ENCODE results near the gene DEDD2. TPM values are rescaled to one million over a fixed set of nuclear protein-coding genes. Genes with fewer than 3 reads are reported as not detected.

DEDD2 gene
- total RNA-seq, 1 donor from 2014 or later, result 27.1 TPM

DNA sequence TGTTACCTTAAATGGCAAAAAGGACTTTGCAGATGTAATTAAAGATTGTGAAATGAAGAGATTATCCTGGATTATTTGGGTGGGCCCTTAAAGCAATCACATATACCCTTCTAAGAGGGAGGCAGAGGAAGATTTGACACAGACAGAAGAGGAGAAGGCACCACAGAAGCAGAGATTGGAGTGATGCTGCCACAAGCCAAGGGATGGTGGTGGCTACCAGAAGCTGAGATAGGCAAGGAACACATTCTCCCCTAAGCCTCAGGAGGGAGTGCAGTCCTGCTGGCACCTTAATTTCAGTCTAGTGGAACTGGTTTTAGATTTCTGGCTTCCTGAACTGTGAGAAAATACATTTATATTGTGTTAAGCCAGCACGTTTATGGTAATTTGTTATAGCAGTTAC lies 24.2 kb downstream of the DEDD2 start:
- no peaks in the 10 kb centered on the region for H3K9me3 Mint-ChIP-seq (ENCODE audit: unreplicated experiment)
- no peak overlapping the region for H3K27ac Mint-ChIP-seq (ENCODE audit: unreplicated experiment)

DNA sequence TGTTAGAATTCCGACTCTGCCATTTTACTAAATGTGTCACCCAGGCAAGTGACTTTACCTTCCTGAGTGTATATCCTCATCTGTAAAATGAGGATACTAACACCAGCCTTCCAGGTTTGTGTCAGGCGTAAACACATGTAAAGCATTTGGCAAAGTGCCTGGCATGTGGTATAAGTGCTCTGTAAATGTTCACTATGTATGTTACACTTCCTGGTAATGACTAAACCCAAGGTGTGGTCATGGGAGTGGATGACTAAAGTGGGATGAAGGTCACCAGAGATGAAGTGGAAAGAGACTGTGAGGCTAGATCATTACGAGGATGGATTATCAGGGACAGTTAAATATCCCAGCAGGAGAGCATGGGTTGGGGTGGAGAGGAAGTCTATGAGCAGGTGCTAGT lies 25.6 kb downstream of the DEDD2 start:
- Mint-ChIP-seq H3K4me3 (ENCODE audit: unreplicated experiment) (no peak overlapping the region), H3K27me3 (ENCODE audit: unreplicated experiment) (peaks cover 12% of the 10 kb centered on the region), H3K27ac (ENCODE audit: unreplicated experiment) (no peak overlapping the region), H3K4me1 (ENCODE audit: unreplicated experiment) (no peaks in the 10 kb centered on the region), H3K9me3 (ENCODE audit: unreplicated experiment) (no peaks in the 10 kb centered on the region), H3K36me3 (ENCODE audit: low read depth, unreplicated experiment) (peaks cover 15% of the 10 kb centered on the region)
- TF ChIP-seq, protein P1, sequence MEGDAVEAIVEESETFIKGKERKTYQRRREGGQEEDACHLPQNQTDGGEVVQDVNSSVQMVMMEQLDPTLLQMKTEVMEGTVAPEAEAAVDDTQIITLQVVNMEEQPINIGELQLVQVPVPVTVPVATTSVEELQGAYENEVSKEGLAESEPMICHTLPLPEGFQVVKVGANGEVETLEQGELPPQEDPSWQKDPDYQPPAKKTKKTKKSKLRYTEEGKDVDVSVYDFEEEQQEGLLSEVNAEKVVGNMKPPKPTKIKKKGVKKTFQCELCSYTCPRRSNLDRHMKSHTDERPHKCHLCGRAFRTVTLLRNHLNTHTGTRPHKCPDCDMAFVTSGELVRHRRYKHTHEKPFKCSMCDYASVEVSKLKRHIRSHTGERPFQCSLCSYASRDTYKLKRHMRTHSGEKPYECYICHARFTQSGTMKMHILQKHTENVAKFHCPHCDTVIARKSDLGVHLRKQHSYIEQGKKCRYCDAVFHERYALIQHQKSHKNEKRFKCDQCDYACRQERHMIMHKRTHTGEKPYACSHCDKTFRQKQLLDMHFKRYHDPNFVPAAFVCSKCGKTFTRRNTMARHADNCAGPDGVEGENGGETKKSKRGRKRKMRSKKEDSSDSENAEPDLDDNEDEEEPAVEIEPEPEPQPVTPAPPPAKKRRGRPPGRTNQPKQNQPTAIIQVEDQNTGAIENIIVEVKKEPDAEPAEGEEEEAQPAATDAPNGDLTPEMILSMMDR (IDR thresholded peaks at IDR 0.05; ENCODE audit: unreplicated experiment), result no peak
- DNase-seq (ENCODE audit: low spot score), result no peak

More for the DNA sequence above, 24.2 kb downstream of the DEDD2 start:
- Mint-ChIP-seq H3K4me1 (ENCODE audit: unreplicated experiment) (peaks cover 9% of the 10 kb centered on the region), H3K36me3 (ENCODE audit: low read depth, unreplicated experiment) (peaks cover 21% of the 10 kb centered on the region), H3K27me3 (ENCODE audit: unreplicated experiment) (peaks cover 13% of the 10 kb centered on the region), H3K4me3 (ENCODE audit: unreplicated experiment) (no peak overlapping the region)
- TF ChIP-seq, protein P1 (IDR thresholded peaks at IDR 0.05; ENCODE audit: unreplicated experiment), result no peak
- no peak for DNase-seq (ENCODE audit: low spot score)

DNA sequence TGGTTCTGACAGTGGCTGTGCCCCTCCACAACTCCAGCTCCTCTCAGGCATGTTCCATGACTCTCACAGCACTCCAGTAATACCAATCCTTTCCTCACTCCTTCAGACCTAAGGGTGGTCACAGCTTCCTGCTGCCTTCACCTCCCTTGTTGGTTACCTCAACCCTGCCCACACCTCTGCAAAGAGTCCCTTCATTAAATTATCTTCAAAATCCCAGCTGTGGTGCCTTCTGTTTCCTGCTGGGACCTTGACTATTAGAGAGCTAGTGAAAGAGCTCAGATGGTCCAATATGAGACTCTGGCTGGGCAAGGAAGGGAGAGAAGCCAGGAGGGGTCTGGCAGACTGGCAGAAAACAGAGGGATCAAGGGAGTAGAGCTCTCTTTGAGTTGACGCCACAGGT lies 26.1 kb downstream of the DEDD2 start:
- DNase-seq (ENCODE audit: low spot score), result no peak

DNA sequence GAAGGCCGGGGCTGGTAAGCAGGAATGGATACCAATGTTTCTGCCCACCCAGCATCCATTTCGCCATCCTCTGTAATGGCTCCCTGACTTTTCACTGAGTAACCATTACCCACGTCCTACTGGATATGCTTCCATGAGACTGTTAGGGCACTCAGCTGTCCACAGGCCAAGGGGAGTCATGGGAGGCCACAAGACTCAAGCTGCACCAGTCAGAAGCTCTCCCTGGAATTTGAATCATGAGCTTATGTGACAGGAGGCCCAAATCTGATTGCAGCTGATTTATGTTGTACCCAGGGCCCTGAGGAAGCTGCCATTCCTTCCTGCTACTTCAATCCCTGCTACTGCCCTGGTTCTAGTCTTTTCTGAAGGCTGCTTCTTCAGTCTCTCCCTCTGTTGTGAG lies 28.3 kb downstream of the DEDD2 start:
- peaks cover 7% of the 10 kb centered on the region for H3K36me3 Mint-ChIP-seq (ENCODE audit: low read depth, unreplicated experiment)
- peaks cover 17% of the 10 kb centered on the region for H3K27me3 Mint-ChIP-seq (ENCODE audit: unreplicated experiment)
- peaks cover 14% of the 10 kb centered on the region for H3K4me1 Mint-ChIP-seq (ENCODE audit: unreplicated experiment)
- H3K4me3 Mint-ChIP-seq (ENCODE audit: unreplicated experiment), result no peak overlapping the region
- TF ChIP-seq, protein P1 (IDR thresholded peaks at IDR 0.05; ENCODE audit: unreplicated experiment), result no peak
- H3K9me3 Mint-ChIP-seq (ENCODE audit: unreplicated experiment), result no peaks in the 10 kb centered on the region
- DNase-seq (ENCODE audit: low spot score), result no peak
- H3K27ac Mint-ChIP-seq (ENCODE audit: unreplicated experiment), result no peak overlapping the region

More for the DNA sequence above, 26.1 kb downstream of the DEDD2 start:
- Mint-ChIP-seq H3K9me3 (ENCODE audit: unreplicated experiment) (no peaks in the 10 kb centered on the region), H3K4me3 (ENCODE audit: unreplicated experiment) (no peak overlapping the region), H3K4me1 (ENCODE audit: unreplicated experiment) (no peaks in the 10 kb centered on the region), H3K27me3 (ENCODE audit: unreplicated experiment) (peaks cover 12% of the 10 kb centered on the region), H3K27ac (ENCODE audit: unreplicated experiment) (no peak overlapping the region), H3K36me3 (ENCODE audit: low read depth, unreplicated experiment) (peaks cover 14% of the 10 kb centered on the region)
- TF ChIP-seq, protein P1 (IDR thresholded peaks at IDR 0.05; ENCODE audit: unreplicated experiment), result no peak

DNA sequence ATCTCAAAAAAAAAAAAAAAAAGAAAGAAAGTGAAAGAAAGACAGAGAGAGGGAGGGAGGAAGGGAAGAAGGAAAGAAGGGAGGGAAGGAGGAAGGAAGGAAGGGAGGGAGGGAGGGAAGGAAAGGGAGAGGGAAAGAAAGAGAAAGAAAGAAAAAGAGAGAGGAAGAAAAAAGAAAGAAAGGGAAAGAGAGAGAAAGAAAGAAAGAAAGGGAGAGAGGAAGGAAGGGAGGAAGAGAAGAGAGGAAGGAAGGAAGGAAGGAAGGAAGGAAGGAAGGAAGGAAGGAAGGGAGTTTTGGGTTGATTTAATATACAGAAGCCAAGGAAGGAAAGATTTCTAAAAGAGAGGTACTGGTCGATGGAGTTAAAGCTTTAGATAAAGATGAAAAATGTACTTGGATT lies 28.8 kb downstream of the DEDD2 start:
- Mint-ChIP-seq H3K36me3 (ENCODE audit: low read depth, unreplicated experiment) (peaks cover 4% of the 10 kb centered on the region), H3K4me1 (ENCODE audit: unreplicated experiment) (peaks cover 15% of the 10 kb centered on the region), H3K9me3 (ENCODE audit: unreplicated experiment) (no peaks in the 10 kb centered on the region), H3K27me3 (ENCODE audit: unreplicated experiment) (peaks cover 15% of the 10 kb centered on the region), H3K27ac (ENCODE audit: unreplicated experiment) (no peak overlapping the region), H3K4me3 (ENCODE audit: unreplicated experiment) (no peak overlapping the region)
- no peak for DNase-seq (ENCODE audit: low spot score)
- TF ChIP-seq, protein P1 (IDR thresholded peaks at IDR 0.05; ENCODE audit: unreplicated experiment), result no peak

All from endothelial cell (in vitro differentiated cells).